ENCODE data around the gene CD2BP2.
"Not testable (repeated sequence)": the region's sequence is repeated elsewhere in the genome, so short reads cannot be mapped to it uniquely, and the experiment has no call there.

CD2BP2 gene

GRCh38 chr16:30341971-30342370 is 13.1 kb downstream of the CD2BP2 start:
- not testable (repeated sequence) for DNase-seq

GRCh38 chr16:30340621-30341020 is 14.5 kb downstream of the CD2BP2 start:
- DNase-seq, result no peak

GRCh38 chr16:30338715-30339114 is 16.4 kb downstream of the CD2BP2 start:
- DNase-seq, result not testable (repeated sequence)

- not testable (repeated sequence) for DNase-seq
These were observed 17.1 kb downstream of the CD2BP2 start for GRCh38 chr16:30337964-30338357.

- peak; percentile 24 for DNase-seq
These were observed 19.3 kb downstream of the CD2BP2 start for GRCh38 chr16:30335598-30336474.

- peak; percentile 76 for DNase-seq
These were observed 20.0 kb downstream of the CD2BP2 start for GRCh38 chr16:30335028-30335597.

GRCh38 chr16:30334473-30334989 is 20.6 kb downstream of the CD2BP2 start:
- DNase-seq, result peak; percentile 82

GRCh38 chr16:30324220-30324619 is 30.9 kb downstream of the CD2BP2 start:
- DNase-seq, result not testable (repeated sequence)

GRCh38 chr16:30318647-30319046 is 36.5 kb downstream of the CD2BP2 start:
- not testable (repeated sequence) for DNase-seq

- not testable (repeated sequence) for DNase-seq
These were observed 44.2 kb downstream of the CD2BP2 start for GRCh38 chr16:30310937-30311336.

- not testable (repeated sequence) for DNase-seq
These were observed 45.9 kb downstream of the CD2BP2 start for GRCh38 chr16:30309255-30309654.
